Mesenchymal stem cell (in vitro differentiated cells and primary cell): ENCODE data around the gene JUN.

ENCODE experiments used
- DNase-seq: peaks from one replicate; pipeline ENCODE4 v3.0.0-alpha.2; 2013
- H2AFZ ChIP-seq: one replicate; pipeline ENCODE4 v1.6.1; 2013; ENCODE audit warnings: low read depth, mild to moderate bottlenecking, control low read depth, inconsistent platforms, low read length, moderate library complexity
- H2AK5ac ChIP-seq: 2 replicates; pipeline ENCODE4 v1.6.1; 2013; ENCODE audit warnings: low read length, moderate library complexity, mild to moderate bottlenecking, inconsistent platforms; ENCODE audit not compliant: severe bottlenecking
- H2BK120ac ChIP-seq: one replicate; pipeline ENCODE4 v1.6.1; 2013; ENCODE audit warnings: low read depth, mild to moderate bottlenecking, inconsistent platforms, low read length, moderate library complexity
- H2BK12ac ChIP-seq, 2 experiments: one replicate each; pipeline ENCODE4 v1.6.1; 2013; ENCODE audit warnings: inconsistent platforms in 2 of 2, low read length in 2 of 2, mild to moderate bottlenecking in 2 of 2, moderate library complexity in 2 of 2, control low read depth in 1 of 2
- H2BK15ac ChIP-seq: one replicate; pipeline ENCODE4 v1.6.1; 2013; ENCODE audit warnings: mild to moderate bottlenecking, low read depth, inconsistent platforms; ENCODE audit not compliant: poor library complexity, severe bottlenecking
- H2BK5ac ChIP-seq: 2 replicates; pipeline ENCODE4 v1.6.1; 2013; ENCODE audit warnings: low read depth, mild to moderate bottlenecking, low read length, control low read depth, inconsistent platforms; ENCODE audit not compliant: poor library complexity, severe bottlenecking
- H3K14ac ChIP-seq, 2 experiments: one replicate each; pipeline ENCODE4 v1.6.1; 2013; ENCODE audit warnings: inconsistent platforms in 2 of 2, low read length in 2 of 2, control low read depth in 1 of 2, mild to moderate bottlenecking in 1 of 2, moderate library complexity in 1 of 2
- H3K18ac ChIP-seq, 2 experiments: one replicate each; pipeline ENCODE4 v1.6.1; 2013; ENCODE audit warnings: inconsistent platforms in 2 of 2, low read length in 2 of 2, control low read depth in 1 of 2, low read depth in 1 of 2, mild to moderate bottlenecking in 1 of 2
- H3K23ac ChIP-seq, 2 experiments: one replicate each; pipeline ENCODE4 v1.6.1; 2013; ENCODE audit warnings: inconsistent platforms in 2 of 2, low read length in 2 of 2, mild to moderate bottlenecking in 2 of 2, moderate library complexity in 2 of 2, control low read depth in 1 of 2
- H3K27ac ChIP-seq: 2 replicates; pipeline ENCODE4 v1.5.1; 2013; ENCODE audit warnings: mild to moderate bottlenecking, moderate library complexity, low read length, control low read depth, inconsistent platforms; ENCODE audit not compliant: poor library complexity, severe bottlenecking
- H3K27me3 ChIP-seq, 2 experiments: 2 replicates each; pipeline versions ENCODE4 v1.6.1 to v1.7.0; 2013; ENCODE audit warnings: low read length in 2 of 2, mild to moderate bottlenecking in 2 of 2, moderate library complexity in 2 of 2, control low read depth in 1 of 2, inconsistent platforms in 1 of 2; ENCODE audit not compliant: control insufficient read depth in 1 of 2, insufficient read depth in 1 of 2
- H3K36me3 ChIP-seq, 2 experiments: 2 replicates each; pipeline versions ENCODE4 v1.6.1 to v1.7.0; 2013; ENCODE audit warnings: low read length in 2 of 2, control low read depth in 1 of 2, inconsistent platforms in 1 of 2, low read depth in 1 of 2, mild to moderate bottlenecking in 1 of 2; ENCODE audit not compliant: insufficient read depth in 2 of 2, control insufficient read depth in 1 of 2
- H3K4ac ChIP-seq, 2 experiments: one replicate each; pipeline ENCODE4 v1.6.1; 2013; ENCODE audit warnings: inconsistent platforms in 2 of 2, low read length in 2 of 2, mild to moderate bottlenecking in 2 of 2, moderate library complexity in 2 of 2, control low read depth in 1 of 2, low read depth in 1 of 2
- H3K4me1 ChIP-seq: 2 replicates; pipeline ENCODE4 v1.6.1; 2013; ENCODE audit warnings: low read depth, low read length, control low read depth; ENCODE audit not compliant: control insufficient read depth, insufficient read depth
- H3K4me2 ChIP-seq: 2 replicates; pipeline ENCODE4 v1.6.1; 2013; ENCODE audit warnings: low read length, mild to moderate bottlenecking, inconsistent platforms; ENCODE audit not compliant: poor library complexity, severe bottlenecking
- H3K4me3 ChIP-seq, 2 experiments: 2 replicates each; pipeline versions ENCODE4 v1.5.1 to v1.7.0; 2013; ENCODE audit warnings: low read length in 2 of 2, mild to moderate bottlenecking in 2 of 2, control low read depth in 1 of 2, low read depth in 1 of 2; ENCODE audit not compliant: insufficient read depth in 1 of 2
- H3K79me1 ChIP-seq: replicated peaks from 2 replicates; pipeline ENCODE4 v1.6.1; 2013; ENCODE audit warnings: mild to moderate bottlenecking, control low read depth, low read length, inconsistent platforms; ENCODE audit not compliant: poor library complexity, severe bottlenecking
- H3K9ac ChIP-seq: 2 replicates; pipeline ENCODE4 v1.7.0; 2013; ENCODE audit warnings: mild to moderate bottlenecking, low read length, moderate library complexity
- H3K9me3 ChIP-seq: 2 replicates; pipeline ENCODE4 v1.7.0; 2013; ENCODE audit warnings: mild to moderate bottlenecking, low read length; ENCODE audit not compliant: control insufficient read depth
- H4K8ac ChIP-seq: one replicate; pipeline ENCODE4 v1.6.1; 2013; ENCODE audit warnings: inconsistent platforms, mild to moderate bottlenecking, low read length, moderate library complexity
- H4K91ac ChIP-seq: one replicate; pipeline ENCODE4 v1.6.1; 2013; ENCODE audit warnings: mild to moderate bottlenecking, low read length, inconsistent platforms
- WGBS: methylation state at CpG from one replicate; pipeline ENCODE4 v1.1.7; 2013; ENCODE audit warnings: mixed read lengths; 5-methylcytosine and 5-hydroxymethylcytosine counted together

Gene JUN

GRCh38 chr1:58781541-58782177 is 2.2 kb downstream of the JUN start:
- Histone ChIP-seq H2AFZ (no peak overlapping the region), H3K18ac (peak overlapping the region; percentile 75 to 85), H3K4me3 (peak overlapping the region; percentile 80 to 99), H3K27ac (peak overlapping the region; percentile 49), H3K23ac (no peak overlapping the region), H3K36me3 (peaks cover 14 to 26% of the 10 kb centered on the region in 2 experiments), H3K27me3 (no peaks in the 10 kb centered on the region), H2AK5ac (no peak overlapping the region), H4K8ac (no peak overlapping the region), H2BK120ac (no peak overlapping the region), H3K14ac (no peak overlapping the region), H2BK15ac (no peak overlapping the region), H2BK5ac (no peak overlapping the region), H3K4me2 (peak overlapping the region; percentile 52), H3K4me1 (peaks cover 2% of the 10 kb centered on the region), H3K79me1 (no peaks in the 10 kb centered on the region), H3K9ac (peak overlapping the region; percentile 100), H3K4ac (peak overlapping the region in 1 of 2 experiments; percentile 19), H3K9me3 (no peaks in the 10 kb centered on the region), H2BK12ac (no peak overlapping the region), H4K91ac (peak overlapping the region; percentile 43)
- DNase-seq: peak; percentile 69
- WGBS: under 1% methylated on average over 32 of the region's 32 CpGs

GRCh38 chr1:58780836-58781452 is 2.9 kb downstream of the JUN start:
- no CpG with 5 or more reads among the region's 2 CpGs for WGBS

DNA sequence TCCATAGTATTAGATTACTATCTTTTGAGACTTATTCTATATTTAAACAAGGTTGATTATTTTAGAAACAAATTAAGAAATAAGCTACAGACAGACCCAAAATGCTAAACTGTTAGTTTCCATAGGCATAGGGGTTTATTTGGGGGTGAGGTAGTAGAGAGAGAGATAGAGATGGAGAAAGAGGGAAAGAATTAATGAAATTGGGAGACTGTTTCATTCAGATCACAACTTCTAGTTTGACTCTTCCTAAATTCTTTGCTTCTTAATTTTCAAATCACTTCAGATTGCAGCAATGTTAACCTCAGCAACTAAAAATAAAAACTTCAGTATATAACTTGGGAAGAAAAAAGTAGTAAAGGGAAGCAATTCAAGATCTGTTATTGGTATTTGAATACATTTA is 3.4 kb downstream of the JUN start:
- Histone ChIP-seq H2BK5ac (no peak overlapping the region), H3K9me3 (no peaks in the 10 kb centered on the region), H4K8ac (no peak overlapping the region), H3K27ac (peak overlapping the region; percentile 65), H3K27me3 (no peaks in the 10 kb centered on the region), H2BK12ac (no peak overlapping the region), H3K23ac (no peak overlapping the region), H4K91ac (no peak overlapping the region), H2BK15ac (no peak overlapping the region), H3K4ac (no peak overlapping the region), H2AFZ (no peak overlapping the region), H3K9ac (peak overlapping the region; percentile 100), H3K14ac (no peak overlapping the region), H2AK5ac (no peak overlapping the region), H3K4me3 (peak overlapping the region in 1 of 2 experiments; percentile 99), H3K36me3 (peaks cover 14 to 26% of the 10 kb centered on the region in 2 experiments), H3K4me1 (no peaks in the 10 kb centered on the region), H3K18ac (no peak overlapping the region), H3K4me2 (peak overlapping the region; percentile 57), H3K79me1 (no peaks in the 10 kb centered on the region), H2BK120ac (no peak overlapping the region)
- peak; percentile 96 for DNase-seq

More at GRCh38 chr1:58780836-58781452, 2.9 kb downstream of the JUN start:
- Histone ChIP-seq H3K23ac (no peak overlapping the region), H3K79me1 (no peaks in the 10 kb centered on the region), H3K9ac (peak overlapping the region; percentile 100), H2AK5ac (no peak overlapping the region), H3K14ac (no peak overlapping the region), H3K4me1 (peaks cover 1% of the 10 kb centered on the region), H3K4ac (no peak overlapping the region), H2BK120ac (no peak overlapping the region), H3K27me3 (no peaks in the 10 kb centered on the region), H2BK12ac (no peak overlapping the region), H4K91ac (no peak overlapping the region), H3K18ac (no peak overlapping the region), H2BK15ac (no peak overlapping the region), H4K8ac (no peak overlapping the region), H3K36me3 (peaks cover 14 to 26% of the 10 kb centered on the region in 2 experiments), H3K4me2 (peak overlapping the region; percentile 73), H3K27ac (peak overlapping the region; percentile 64), H2BK5ac (no peak overlapping the region), H2AFZ (no peak overlapping the region), H3K9me3 (no peaks in the 10 kb centered on the region), H3K4me3 (peak overlapping the region; percentile 41 to 99)
- peak; percentile 94 for DNase-seq

DNA sequence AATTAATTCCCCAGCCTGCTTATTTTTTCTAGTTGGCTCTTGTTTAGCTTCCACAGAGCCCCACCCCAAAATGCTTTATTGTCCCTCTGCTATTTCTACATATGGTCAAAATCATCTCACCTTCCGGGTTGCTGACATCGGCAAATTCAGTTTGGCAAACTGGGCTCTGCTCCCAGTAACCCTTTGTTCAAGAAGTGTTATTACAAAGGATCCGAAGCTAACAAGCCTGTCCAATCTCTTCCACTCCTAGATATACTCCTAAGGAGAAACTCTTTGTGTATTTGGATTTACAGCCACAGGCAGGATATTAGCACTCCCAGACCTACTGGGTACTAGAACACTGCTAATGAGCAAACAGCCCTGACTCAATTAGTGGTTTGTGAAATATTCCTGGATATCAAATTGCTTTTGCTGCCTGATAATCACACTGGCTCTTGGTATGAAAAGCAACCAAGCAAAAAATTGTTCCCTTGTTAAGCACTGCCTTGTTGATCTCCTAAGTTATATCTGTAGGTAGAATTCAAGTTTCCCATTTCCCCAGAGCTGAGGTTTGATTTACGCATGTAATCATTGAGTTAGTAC is 4.0 kb downstream of the JUN start:
- H2BK15ac ChIP-seq: no peak overlapping the region
- no peak overlapping the region for H3K18ac ChIP-seq
- no peak overlapping the region for H2BK120ac ChIP-seq
- no peak overlapping the region for H3K23ac ChIP-seq
- H2AK5ac ChIP-seq: no peak overlapping the region
- no peak overlapping the region for H2AFZ ChIP-seq
- H4K8ac ChIP-seq: no peak overlapping the region
- H4K91ac ChIP-seq: no peak overlapping the region
- WGBS: 65% methylated on average over 3 of the region's 4 CpGs
- no peaks in the 10 kb centered on the region for H3K27me3 ChIP-seq
- peaks cover 14 to 26% of the 10 kb centered on the region in 2 experiments for H3K36me3 ChIP-seq
- H3K4me1 ChIP-seq: no peaks in the 10 kb centered on the region
- peak overlapping the region; percentile 65 for H3K27ac ChIP-seq
- H3K9me3 ChIP-seq: no peaks in the 10 kb centered on the region
- H3K4me2 ChIP-seq: peak overlapping the region; percentile 57
- H3K9ac ChIP-seq: peak overlapping the region; percentile 100
- H2BK12ac ChIP-seq: no peak overlapping the region
- H3K79me1 ChIP-seq: no peaks in the 10 kb centered on the region
- peak overlapping the region in 1 of 2 experiments; percentile 99 for H3K4me3 ChIP-seq
- no peak overlapping the region for H2BK5ac ChIP-seq
- no peak overlapping the region for H3K4ac ChIP-seq
- DNase-seq: peak; percentile 99
- H3K14ac ChIP-seq: no peak overlapping the region
